GM19397 (cell line): Measurements from ENCODE around the gene MADCAM1.

Experiments
- ATAC-seq: cut with Tn5 transposase; IDR thresholded peaks from one replicate; pipeline ENCODE4 v1.9.1; 2021; ENCODE audit warnings: mild to moderate bottlenecking, moderate library complexity; ENCODE audit not compliant: unreplicated experiment

MADCAM1 gene

DNA sequence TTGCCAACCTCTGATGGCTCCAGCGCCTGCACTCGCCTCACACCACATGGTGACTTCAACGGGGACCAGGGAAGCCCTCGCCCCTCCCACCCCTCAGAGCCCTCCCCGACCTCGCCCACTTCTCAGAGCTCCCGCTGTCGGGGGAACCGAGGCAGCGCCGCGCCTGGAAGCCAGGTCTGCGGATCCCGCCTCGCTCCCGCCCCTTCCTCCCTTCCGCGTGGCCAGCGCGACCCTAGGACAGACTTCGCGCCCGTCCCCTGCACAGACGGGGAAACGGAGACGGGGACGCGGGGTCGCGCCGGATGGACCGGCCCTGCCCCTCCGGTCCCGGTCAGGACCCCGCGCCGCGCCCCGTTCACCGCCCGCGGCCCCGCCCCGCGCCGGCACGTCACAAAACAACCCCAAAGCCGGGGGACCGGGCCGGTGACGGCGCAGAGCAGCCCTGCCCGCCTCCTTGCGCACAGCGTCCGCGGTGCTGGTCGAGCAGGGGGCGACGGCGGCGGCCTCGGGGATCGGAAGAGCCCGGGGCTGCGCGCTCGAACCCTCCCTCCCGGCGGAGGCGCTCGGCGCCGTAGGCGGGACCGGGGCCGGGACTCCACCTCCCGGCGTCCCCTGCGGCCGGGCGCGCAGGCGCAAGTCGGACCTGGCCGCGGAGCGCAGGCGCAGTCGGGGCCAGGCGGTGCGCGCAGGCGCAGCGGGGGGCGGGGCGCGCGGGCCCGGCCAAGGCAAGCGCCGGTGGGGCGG lies 34.9 kb downstream of the MADCAM1 start:
- peak; percentile 73 for ATAC-seq

DNA sequence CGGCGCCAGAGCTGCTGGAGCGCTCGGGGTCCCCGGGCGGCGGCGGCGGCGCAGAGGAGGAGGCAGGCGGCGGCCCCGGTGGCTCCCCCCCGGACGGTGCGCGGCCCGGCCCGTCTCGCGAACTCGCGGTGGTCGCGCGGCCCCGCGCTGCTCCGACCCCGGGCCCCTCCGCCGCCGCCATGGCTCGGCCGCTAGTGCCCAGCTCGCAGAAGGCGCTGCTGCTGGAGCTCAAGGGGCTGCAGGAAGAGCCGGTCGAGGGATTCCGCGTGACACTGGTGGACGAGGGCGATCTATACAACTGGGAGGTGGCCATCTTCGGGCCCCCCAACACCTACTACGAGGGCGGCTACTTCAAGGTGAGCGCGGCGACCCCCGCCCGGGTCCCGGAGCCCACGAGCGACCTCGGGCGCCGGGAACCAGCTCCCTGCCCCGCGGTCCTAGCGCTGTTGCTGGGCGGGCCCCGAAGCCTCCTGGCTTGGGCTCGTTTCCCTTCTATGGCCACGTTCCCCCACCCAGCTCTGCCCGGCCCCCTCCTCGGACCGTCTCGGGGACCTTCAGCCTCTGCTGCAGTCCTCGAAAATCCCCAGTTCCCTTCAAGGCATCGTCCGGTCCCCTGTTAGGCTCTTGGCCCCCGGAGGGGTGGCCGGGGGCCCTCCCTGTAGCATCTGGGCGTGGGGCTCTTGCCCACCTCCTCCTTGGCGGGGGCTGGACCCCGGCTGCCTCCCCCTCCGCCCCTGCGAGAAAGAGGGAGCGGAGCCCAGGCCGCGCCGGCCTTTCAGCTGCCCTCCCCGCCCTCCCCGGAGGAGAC lies 35.7 kb downstream of the MADCAM1 start, which contains the start of gene CDC34:
Gene CDC34, plus strand, starts transcription at position 8 of the 808 bp plus-strand sequence. Its CDS starts 172 bp downstream, at position 180.
- ATAC-seq = peak; percentile 5

DNA sequence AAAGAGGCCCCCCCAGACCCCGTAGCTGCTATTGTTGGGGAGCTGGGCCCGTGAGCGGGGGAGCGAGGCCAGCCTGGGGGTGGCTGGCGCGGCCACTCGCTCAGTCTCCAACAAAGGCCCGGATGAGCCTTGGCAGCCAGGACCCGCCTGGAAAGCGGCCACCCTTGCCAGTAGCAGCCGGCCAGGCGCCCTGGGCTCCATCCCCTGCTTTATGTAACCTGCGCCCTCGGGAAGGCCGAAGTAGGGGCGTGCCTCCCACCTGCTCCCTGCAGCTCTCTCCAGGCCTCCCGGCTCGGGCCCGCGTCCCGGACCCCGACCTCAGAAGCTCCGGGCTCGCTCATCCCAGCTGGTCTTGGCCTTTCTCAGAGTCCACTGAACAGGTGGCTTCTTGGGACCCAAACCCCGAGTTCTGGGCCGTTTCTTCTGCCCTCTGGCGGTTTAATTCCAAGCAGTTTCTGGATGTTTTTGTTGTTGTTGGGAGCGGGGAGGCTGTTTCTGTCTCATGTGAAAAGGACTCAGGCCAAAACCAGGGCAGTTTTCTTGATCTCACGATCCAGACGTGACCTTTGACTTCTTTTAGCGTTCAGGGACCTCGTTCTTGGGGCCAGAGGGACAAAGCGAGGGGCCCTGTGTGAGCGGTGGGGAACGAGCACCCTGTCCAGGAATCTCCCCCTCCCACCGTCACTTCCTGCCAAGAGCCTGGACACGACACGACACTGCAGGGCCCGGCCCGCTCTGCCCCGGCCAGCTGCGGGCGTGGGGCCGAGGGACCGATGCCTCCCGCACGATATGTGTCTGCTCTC lies 36.5 kb downstream of the MADCAM1 start:
- ATAC-seq = no peak

DNA sequence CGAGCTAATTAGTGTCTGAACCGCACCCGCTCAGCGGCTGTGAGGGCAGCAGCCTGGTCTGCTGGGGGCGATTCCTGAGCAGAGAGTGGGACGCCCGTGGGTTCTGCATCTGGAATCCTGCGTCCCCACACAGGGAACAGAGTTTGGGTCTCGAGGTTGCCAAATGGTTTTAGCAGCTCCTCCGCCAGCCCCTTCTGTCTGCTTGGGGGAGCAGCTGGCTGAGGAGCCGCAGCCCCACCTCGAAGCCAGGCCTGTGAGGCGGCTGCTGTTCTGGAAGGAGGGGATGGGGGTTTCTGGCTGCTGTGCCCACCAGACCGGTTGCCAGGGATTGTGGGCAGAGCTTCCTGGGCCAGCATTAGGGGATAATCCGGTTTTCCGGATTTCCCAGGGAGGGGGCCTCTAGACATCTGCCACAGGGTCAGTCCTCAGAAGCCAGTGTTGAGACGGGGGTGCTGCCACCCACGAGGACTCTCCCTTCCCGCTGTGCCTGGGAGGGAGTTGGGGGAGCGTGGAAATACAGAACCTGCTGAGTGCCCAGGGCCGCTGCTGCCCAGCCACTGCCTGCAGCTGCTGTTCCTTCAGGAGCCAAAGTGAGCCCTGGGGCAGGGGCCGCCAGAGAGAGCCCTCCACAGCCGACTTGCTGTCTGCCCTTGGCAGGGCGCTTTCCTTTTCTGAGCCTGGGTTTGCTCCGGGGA lies 37.2 kb downstream of the MADCAM1 start:
- ATAC-seq = no peak

DNA sequence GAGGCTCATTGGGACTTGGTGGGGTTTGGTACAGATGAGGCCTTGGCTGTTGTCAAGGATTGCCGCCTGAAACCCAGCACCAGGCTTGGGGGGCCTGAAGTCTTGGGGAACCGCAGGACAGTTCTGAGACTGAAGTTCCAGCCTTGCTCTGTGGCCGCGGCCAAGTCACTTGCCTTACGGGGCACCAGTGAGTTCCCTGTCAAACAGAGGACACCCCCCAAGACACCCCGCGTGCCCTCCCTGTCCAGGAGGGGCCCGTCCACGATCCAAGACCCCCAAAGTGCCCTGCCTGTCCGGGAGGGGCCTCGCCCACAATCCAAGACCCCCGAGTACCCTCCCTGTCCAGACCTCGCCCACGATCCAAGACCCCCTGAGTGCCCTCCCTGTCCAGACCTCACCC lies 37.8 kb downstream of the MADCAM1 start:
- ATAC-seq = no peak

DNA sequence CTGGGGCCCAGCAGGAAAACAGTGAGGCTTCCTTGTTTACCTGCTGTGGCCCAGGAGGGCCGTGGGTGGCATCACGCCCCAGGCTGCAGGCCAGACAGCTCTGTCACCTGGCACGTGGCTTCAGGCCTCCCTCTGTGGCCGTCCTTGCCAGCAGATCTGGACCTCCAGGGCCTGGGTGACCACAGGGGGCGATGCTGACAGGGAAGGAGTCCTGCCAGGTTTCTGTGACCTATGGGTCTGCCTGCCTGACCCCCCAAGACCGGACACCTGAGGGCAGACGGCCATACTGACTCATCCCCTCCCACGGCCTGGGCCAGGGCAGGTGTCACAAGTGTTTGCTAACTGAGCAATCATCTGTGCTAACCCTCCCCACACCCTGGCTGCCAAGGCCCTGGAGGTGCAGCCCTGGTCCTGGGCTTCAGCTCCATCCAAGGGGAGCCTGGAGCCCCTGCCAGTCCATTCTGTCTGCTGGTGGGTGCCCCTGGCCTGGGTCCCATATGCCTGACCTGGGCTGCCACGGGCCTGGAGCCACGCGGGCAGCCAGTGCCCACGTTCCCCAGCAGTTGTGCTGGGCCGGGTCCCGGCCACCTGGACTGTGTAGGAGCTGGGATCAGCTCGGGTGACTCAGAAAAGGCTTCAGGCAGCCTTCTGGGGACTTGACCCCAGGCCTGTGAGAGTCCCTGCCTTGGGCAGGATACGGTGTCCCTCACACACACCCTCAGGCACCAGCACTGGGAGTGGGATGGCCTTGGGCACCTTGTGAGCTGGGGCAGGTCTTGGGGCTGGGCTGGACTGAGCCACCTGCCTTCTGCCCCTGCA lies 38.9 kb downstream of the MADCAM1 start:
- ATAC-seq = no peak

DNA sequence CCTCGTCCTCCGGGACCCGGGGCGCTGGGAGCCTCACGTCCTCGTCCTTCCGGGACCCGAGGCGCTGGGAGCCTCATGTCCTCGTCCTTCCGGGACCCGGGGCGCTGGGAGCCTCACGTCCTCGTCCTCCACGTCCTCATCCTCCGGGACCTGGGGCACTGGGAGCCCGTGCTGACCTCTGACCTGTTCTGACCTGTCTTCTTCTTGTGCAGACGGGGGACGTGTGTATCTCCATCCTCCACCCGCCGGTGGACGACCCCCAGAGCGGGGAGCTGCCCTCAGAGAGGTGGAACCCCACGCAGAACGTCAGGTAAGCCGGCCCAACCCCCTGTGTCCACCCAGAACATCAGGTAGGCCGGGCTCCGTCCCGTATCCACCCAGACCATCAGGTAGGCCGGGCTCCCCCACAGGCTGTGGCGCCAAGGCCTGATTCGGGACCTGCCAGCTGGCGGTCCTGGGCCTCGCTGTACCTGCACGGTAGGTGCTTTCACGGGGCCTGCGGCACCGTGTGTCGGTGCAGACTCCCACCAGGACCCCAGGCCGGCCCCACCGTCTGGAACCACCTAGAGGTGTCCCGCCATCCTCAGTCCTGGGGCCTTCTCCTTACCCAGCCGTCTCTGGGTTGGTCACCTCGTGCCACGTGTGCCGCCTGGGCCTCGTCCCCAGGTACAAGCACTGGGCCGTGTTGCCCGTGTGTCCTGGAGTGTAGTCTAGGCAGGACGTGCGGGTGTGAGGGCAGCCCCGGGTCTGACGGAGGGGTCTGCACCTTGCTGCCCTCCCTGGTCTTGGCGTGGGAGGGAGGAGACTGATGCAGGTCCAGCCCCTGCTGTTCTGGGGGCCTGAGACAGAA lies 40.0 kb downstream of the MADCAM1 start:
- no peak for ATAC-seq

DNA sequence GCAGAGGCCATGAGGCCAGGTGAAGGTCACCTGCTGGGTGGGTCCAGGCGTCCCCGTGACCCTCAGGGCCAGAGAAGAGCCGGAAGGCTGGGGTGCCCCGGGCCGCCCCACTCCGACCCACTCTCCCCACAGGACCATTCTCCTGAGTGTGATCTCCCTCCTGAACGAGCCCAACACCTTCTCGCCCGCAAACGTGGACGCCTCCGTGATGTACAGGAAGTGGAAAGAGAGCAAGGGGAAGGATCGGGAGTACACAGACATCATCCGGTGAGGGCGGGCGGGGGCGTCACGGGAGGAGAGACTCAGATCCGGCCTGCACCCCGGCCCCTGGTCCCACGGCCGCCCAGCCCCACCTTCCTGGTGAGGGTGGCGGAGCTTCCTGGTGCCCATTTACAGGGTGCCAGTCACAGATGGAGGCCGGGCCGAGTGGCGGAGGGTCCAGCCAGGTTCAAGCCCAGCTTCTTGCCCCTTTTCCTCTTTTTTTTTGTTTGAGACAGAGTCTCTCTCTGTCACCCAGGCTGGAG lies 40.7 kb downstream of the MADCAM1 start:
- no peak for ATAC-seq

DNA sequence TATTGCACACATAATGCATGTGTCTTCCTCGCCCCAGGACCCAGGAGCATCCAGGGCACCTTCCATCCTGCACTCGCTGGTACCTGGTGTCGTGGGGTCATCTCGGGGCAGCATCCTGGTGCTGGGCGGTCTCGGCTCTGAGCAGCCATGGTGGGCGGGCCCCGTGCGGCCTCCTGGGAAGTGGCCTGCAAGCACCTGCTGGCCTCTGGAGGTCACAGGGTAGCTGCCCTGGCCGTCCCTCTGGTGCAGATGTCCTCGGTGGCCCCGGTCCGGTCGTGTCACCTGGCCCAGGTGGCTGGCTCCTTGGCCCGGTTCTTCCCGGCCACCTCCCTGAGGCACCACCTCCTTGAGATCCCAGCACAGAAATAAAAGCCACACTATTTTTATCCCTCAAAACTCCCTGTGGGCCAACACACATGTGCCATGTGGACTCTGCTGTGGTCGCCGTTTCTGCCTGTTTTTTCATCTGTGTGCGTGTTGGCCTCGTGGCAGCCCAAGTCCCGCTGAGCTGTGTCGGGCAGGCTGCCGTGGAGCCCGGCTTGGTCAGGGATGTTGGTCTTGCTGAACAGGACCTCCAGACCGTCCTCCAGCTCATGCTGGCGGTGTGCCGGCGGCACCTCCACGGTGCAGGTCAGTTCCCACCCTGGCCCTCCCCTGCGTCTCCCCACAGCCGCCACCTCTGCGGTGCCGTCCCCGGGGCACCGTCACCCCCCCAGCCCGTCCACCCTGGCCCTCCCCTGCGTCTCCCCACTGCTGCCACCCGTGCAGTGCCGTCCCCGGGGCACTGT lies 42.5 kb downstream of the MADCAM1 start:
- no peak for ATAC-seq

DNA sequence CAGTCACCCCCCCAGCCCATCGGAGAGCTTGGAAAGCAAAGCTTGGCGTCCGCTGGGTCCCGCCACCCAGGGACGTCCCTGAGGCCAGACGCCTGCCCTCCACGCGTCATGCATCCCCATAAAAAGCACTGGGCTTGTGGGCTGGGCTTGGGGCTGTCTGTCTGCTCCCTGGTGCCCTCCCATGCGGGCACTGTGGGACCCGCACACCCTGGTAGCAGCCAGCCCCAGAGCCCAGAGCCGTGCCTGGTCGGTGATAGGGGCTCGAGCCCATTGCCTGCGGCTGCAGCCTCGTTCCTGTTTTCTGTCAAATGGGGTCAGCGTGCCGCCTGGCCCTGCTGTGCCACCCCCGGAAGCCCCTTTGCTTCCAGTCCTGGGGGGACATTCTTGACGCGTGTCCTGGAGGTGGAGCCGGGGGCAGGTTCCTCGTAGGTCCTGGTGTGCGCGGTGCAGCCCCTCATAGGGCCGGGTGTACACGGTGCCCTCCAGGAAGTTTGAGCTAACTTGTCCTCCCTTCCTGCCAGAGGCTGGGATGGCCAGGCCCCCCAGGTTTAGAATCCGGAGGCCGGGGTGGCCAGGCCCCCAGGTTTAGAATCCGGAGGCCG lies 43.2 kb downstream of the MADCAM1 start:
- ATAC-seq = no peak

DNA sequence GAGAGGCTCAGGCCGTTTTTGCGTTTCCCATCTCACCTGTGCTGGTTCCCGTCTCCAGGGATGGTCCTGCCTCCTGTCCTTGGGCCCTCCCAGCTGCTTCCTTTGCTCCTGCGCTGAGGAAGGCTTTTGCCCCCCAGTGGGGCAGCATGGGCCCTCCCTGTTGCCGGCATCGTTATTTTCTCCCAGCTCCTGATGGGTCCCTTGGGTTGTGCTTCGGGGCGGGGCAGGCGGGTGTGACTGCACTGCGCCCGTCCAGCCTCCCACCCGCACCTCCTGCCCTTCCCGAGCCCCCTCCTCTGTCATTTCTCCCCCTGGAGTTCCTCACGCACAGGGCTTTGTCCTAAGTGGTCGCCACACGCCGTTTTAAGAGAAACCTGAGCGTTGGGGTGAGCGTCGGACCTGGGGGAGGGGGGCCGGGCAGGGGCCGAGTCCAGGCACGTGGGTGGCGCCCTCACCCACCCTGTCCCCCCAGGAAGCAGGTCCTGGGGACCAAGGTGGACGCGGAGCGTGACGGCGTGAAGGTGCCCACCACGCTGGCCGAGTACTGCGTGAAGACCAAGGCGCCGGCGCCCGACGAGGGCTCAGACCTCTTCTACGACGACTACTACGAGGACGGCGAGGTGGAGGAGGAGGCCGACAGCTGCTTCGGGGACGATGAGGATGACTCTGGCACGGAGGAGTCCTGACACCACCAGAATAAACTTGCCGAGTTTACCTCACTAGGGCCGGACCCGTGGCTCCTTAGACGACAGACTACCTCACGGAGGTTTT lies 44.8 kb downstream of the MADCAM1 start:
- ATAC-seq = no peak

DNA sequence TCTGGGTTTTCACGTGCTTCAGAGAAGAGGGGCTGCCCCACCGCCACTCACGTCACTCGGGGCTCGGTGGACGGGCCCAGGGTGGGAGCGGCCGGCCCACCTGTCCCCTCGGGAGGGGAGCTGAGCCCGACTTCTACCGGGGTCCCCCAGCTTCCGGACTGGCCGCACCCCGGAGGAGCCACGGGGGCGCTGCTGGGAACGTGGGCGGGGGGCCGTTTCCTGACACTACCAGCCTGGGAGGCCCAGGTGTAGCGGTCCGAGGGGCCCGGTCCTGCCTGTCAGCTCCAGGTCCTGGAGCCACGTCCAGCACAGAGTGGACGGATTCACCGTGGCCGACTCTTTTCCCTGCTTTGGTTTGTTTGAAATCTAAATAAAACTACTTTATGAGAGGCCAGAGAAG lies 45.4 kb downstream of the MADCAM1 start:
- no peak for ATAC-seq

DNA sequence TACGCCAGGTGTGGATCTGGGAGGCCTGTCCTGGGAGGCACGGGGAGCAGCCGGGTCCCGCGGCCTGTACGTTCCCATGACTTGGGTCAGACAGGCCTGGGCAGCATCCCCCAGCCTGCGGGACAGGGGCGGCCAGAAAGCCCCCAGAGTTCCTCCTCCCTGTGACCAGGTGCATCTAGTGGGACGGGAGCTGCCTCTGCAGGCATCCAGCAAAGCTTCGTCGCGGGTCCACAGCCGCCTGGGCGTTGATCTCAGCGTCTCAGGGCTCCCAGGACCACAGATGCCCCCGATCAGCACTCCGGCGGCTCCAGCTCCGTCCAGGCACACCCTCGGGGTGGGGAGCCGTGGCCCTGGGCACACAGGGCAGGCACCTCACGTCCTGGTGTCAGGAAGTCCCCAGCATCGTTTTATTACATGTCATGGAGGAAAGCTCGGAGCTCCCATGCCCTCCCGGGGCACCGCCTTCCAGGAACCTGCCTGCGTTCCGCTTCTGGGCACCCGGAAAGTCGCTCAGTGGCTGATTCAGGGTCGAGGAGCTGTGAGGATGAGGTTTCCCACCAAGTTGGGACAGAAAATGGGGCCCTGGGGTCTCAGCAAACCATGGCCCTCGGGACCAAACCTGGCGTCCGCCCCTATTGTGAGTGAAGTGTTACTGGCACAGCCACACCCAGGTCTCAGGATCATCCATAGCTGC lies 46.0 kb downstream of the MADCAM1 start:
- ATAC-seq = no peak

DNA sequence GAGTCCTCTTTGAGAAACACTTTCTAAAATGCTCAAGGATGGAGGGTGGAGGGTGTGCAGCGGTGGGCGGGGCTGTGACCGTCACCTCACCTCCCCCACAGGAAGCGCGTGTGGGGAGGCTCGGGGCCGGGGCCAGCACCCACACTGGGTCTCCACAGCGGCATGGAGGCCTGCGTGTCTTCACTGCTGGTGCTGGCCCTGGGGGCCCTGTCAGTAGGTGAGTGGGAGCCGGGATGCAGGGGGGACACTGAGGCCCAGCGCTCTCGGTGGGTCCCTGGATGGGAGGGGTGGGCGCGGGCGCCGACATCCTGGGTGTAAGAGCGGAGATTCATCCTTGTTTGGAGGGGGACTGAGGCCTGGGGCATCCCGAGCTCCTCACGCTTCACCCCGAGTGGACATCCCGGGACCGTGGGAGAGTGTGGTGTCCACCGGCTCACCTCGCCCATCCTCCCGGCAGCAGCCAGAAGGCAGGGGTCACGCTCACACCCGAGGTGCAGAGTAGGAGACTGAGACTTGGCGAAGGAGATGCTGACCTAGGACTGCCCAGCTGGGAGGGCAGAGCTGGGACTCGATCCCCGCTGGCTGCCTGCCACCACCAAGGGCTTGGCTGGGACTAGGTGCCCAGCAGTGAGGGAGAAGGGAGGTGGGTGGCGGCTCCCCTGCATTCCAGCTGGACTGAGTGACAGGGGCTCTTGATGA lies 47.8 kb downstream of the MADCAM1 start, which contains the start of gene GZMM:
Gene GZMM, plus strand, starts transcription at position 144 of the 699 bp plus-strand sequence. Its CDS starts 19 bp downstream, at position 163.
- no peak for ATAC-seq

DNA sequence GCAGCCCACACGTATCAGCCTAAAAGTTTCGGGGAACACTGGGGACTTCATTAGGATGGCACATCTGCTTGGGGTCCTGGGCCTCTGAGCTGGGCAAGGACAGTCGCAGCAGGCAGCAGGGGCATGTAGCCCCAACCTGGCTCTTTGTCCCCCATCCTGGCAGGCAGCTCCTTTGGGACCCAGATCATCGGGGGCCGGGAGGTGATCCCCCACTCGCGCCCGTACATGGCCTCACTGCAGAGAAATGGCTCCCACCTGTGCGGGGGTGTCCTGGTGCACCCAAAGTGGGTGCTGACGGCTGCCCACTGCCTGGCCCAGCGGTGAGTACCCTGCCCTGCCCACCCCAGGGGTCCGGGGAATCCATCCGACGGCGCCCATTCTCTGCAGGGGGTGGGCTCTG lies 50.8 kb downstream of the MADCAM1 start:
- no peak for ATAC-seq
